B cell (primary cell): Measurements from ENCODE around the gene PHACTR1. TPM values are rescaled to one million over a fixed set of nuclear protein-coding genes. Genes with fewer than 3 reads are reported as not detected.
A peak's percentile ranks its signal among the peaks of the same experiment; 100 is the strongest.

ENCODE experiments used
- ATAC-seq: fragments of 200-7000 bp; cut with Tn5 transposase; one replicate; pipeline ENCODE4 v1.10.0; 2021; ENCODE audit warnings: low read depth, mild to moderate bottlenecking, moderate number of reproducible peaks, moderate library complexity
- CTCF ChIA-PET: fragments of 350-600 bp; sonication (Branson Sonifier 250); formaldehyde crosslinking; loops from one replicate; lab custom pipeline; 2021; ENCODE audit warnings: antibody characterized with exemption, inconsistent platforms; lab: Charles Lee
- POLR2A ChIA-PET: fragments of 350-600 bp; sonication (Branson Sonifier 250); formaldehyde crosslinking; loops from one replicate; lab custom pipeline; 2021; ENCODE audit warnings: antibody characterized with exemption; lab: Charles Lee
- DNase-seq: peaks from one replicate; pipeline ENCODE4 v3.0.0; 2013
- H2AFZ ChIP-seq: 2 replicates; pipeline ENCODE4 v1.6.1; 2012; ENCODE audit warnings: mild to moderate bottlenecking, low read depth, low read length; ENCODE audit not compliant: insufficient read depth, poor library complexity, severe bottlenecking
- H3K27ac ChIP-seq, 2 donors: 1 replicate in 1 of 2; 2 replicates in 1 of 2; pipeline ENCODE4 v1.5.1; 2012 to 2013; ENCODE audit warnings: low read length in 2 of 2, mild to moderate bottlenecking in 2 of 2, moderate library complexity in 1 of 2
- H3K27me3 ChIP-seq, 4 experiments: fragments of 200-600 bp in 1 of 4; sonication (generic) in 1 of 4; replicated peaks in 1 of 4; 1 replicate in 2 of 4; 2 replicates in 2 of 4; pipeline versions ENCODE4 v1.6.1 to v1.7.0; 2013 to 2016; ENCODE audit warnings: low read length in 3 of 4, mild to moderate bottlenecking in 2 of 4, mixed read lengths in 1 of 4, moderate library complexity in 1 of 4; ENCODE audit not compliant: insufficient read depth in 4 of 4, control insufficient read depth in 3 of 4; ENCODE audit errors: control extremely low read depth in 1 of 4
- H3K36me3 ChIP-seq, 2 experiments: replicated peaks in 1 of 2; 1 replicate in 1 of 2; 2 replicates in 1 of 2; pipeline versions ENCODE4 v1.6.1 to v1.7.1; 2013; ENCODE audit warnings: low read length in 1 of 2; ENCODE audit not compliant: insufficient read depth in 2 of 2, control insufficient read depth in 1 of 2; ENCODE audit errors: control extremely low read depth in 1 of 2, extremely low read depth in 1 of 2
- H3K4me1 ChIP-seq, 2 donors: fragments of 200-600 bp in 1 of 2; sonication (generic) in 1 of 2; 1 replicate in 1 of 2; 2 replicates in 1 of 2; pipeline versions ENCODE4 v1.5.1 to v1.6.1; 2013 to 2017; ENCODE audit warnings: low read length in 2 of 2; ENCODE audit not compliant: control insufficient read depth in 2 of 2, insufficient read depth in 2 of 2
- H3K4me2 ChIP-seq: replicated peaks from 2 replicates; pipeline ENCODE3; 2012; ENCODE audit warnings: mild to moderate bottlenecking, low read depth, low read length; ENCODE audit not compliant: poor library complexity, severe bottlenecking
- H3K4me3 ChIP-seq, 5 experiments: fragments of 200-600 bp in 1 of 5; sonication (generic) in 1 of 5; 1 replicate in 3 of 5; 2 replicates in 2 of 5; pipeline versions ENCODE4 v1.5.1 to v1.7.0; 2011 to 2016; ENCODE audit warnings: low read length in 4 of 5, mild to moderate bottlenecking in 4 of 5, low read depth in 2 of 5, control low read depth in 1 of 5, moderate library complexity in 1 of 5; ENCODE audit not compliant: insufficient read depth in 1 of 5; ENCODE audit errors: control extremely low read depth in 1 of 5, extremely low read depth in 1 of 5
- H3K79me2 ChIP-seq: fragments of 200-600 bp; sonication (generic); one replicate; pipeline ENCODE4 v1.6.0; 2016; ENCODE audit warnings: low read length; ENCODE audit not compliant: control insufficient read depth, insufficient read depth
- H3K9ac ChIP-seq: fragments of 200-600 bp; sonication (generic); 2 replicates; pipeline ENCODE4 v1.6.1; 2017; ENCODE audit warnings: mild to moderate bottlenecking, low read length, moderate library complexity
- H3K9me3 ChIP-seq, 3 donors: one replicate each; pipeline versions ENCODE4 v1.6.1 to v1.7.1; 2013; ENCODE audit warnings: low read length in 2 of 3; ENCODE audit not compliant: control insufficient read depth in 2 of 3, insufficient read depth in 1 of 3; ENCODE audit errors: control extremely low read depth in 1 of 3
- H4K20me1 ChIP-seq: 2 replicates; pipeline ENCODE4 v1.6.0; 2012; ENCODE audit warnings: mild to moderate bottlenecking, low read length; ENCODE audit not compliant: insufficient read depth, control insufficient read depth, poor library complexity, severe bottlenecking
- H3K27ac Mint-ChIP-seq: one replicate; pipeline ENCODE4 v1.8.0; 2021; ENCODE audit warnings: mixed read lengths
- H3K27me3 Mint-ChIP-seq: one replicate; pipeline ENCODE4 v1.8.0; 2021; ENCODE audit warnings: mixed read lengths
- H3K4me1 Mint-ChIP-seq: one replicate; pipeline ENCODE4 v1.8.0; 2021; ENCODE audit warnings: mixed read lengths
- H3K4me3 Mint-ChIP-seq: one replicate; pipeline ENCODE4 v1.8.0; 2021; ENCODE audit warnings: mixed read lengths
- H3K9me3 Mint-ChIP-seq: one replicate; pipeline ENCODE4 v1.8.0; 2022; ENCODE audit warnings: mixed read lengths; ENCODE audit not compliant: insufficient read depth
- CTCF ChIP-seq: fragments of 200-600 bp; IDR thresholded peaks from one replicate; pipeline ENCODE4 v1.8.0; 2022; ENCODE audit warnings: antibody characterized with exemption, mild to moderate bottlenecking
- EZH2 ChIP-seq: IDR thresholded peaks from 2 replicates; pipeline ENCODE4 v1.6.1; 2012; ENCODE audit warnings: borderline replicate concordance, low read depth, mild to moderate bottlenecking, moderate library complexity, low read length; ENCODE audit not compliant: insufficient read depth, poor library complexity, severe bottlenecking
- WGBS: methylation state at CpG from one replicate; pipeline ENCODE4 v1.1.5; 2013; ENCODE audit warnings: missing lambda C conversion rate; ENCODE audit not compliant: insufficient coverage; 5-methylcytosine and 5-hydroxymethylcytosine counted together
- intact Hi-C: fragments of 100-400 bp; cut with micrococcal nuclease; formaldehyde crosslinking; loops from one replicate; pipeline ENCODE4 v1.10.0; 2022
- polyA plus RNA-seq: library from polyadenylated mRNA; depleted of rRNA; stranded (reverse); fragments of >200 nt; gene quantifications from 2 replicates; pipeline ENCODE4 v1.2.3, GENCODE V29; 2012
- total RNA-seq, 2 donors: library from RNA; stranded (reverse); fragments of 120-200 nt in 1 of 2; gene quantifications; 1 replicate in 1 of 2; 2 replicates in 1 of 2; pipeline versions ENCODE4 v1.2.3 to v1.2.4, GENCODE V29; 2013 to 2022

PHACTR1 gene
- total and polyA plus RNA-seq, 2 donors (not counting 1 experiment from before 2014, with no cell fraction given), result 30.2 to 129 TPM

- Histone ChIP-seq H3K4me2 (no peak overlapping the region), H3K79me2 (no peaks in the 10 kb centered on the region), H3K4me3 (no peak overlapping the region), H3K9ac (no peak overlapping the region), H3K9me3 (no peaks in the 10 kb centered on the region), H3K36me3 (no peaks in the 10 kb centered on the region), H3K4me1 (no peaks in the 10 kb centered on the region), H3K27ac (no peak overlapping the region), H3K27me3 (peaks cover 0 to 6% (median 3%) of the 10 kb centered on the region in 4 experiments), H4K20me1 (no peaks in the 10 kb centered on the region), H2AFZ (no peak overlapping the region)
- intact Hi-C loops, result no loop called here
- Mint-ChIP-seq H3K4me1 (peaks cover 3% of the 10 kb centered on the region), H3K9me3 (no peaks in the 10 kb centered on the region), H3K27me3 (peaks cover 27% of the 10 kb centered on the region), H3K4me3 (no peak overlapping the region), H3K27ac (no peak overlapping the region)
- WGBS, result 42% methylated on average over 4 of the region's 6 CpGs
- POLR2A ChIA-PET, result no interaction called here
- TF ChIP-seq EZH2 (no peak), CTCF (no peak)
- ATAC-seq, result no peak
- CTCF ChIA-PET, result no interaction called here
- DNase-seq, result no peak
Measured at GRCh38 chr6:13032566-13032965, 316.0 kb downstream of the PHACTR1 start.

DNA sequence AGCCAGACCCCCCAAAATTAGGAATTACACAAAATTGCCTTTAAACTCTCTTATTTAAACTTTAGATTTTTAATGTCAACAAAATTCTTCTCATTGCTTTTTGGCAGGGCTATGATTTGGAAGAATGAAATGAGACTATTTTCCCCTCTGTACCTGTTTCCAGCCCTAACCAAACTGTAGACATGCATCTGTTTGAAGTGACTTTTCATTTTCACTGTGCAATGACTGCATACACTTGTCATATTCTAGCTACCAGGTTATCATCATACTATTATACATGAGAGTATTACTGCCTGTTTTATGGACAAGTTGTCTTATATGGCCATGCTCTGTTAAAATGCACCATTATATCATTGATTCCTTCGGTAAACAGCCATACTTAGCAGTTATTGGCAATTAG is 316.6 kb downstream of the PHACTR1 start:
- Mint-ChIP-seq H3K4me1 (peaks cover 3% of the 10 kb centered on the region), H3K27ac (no peak overlapping the region), H3K4me3 (no peak overlapping the region), H3K27me3 (peaks cover 29% of the 10 kb centered on the region), H3K9me3 (no peaks in the 10 kb centered on the region)
- intact Hi-C loops, result no loop called here
- H3K27me3 ChIP-seq, result peaks cover 0 to 8% (median 3%) of the 10 kb centered on the region in 4 experiments
- H3K36me3 ChIP-seq, result no peaks in the 10 kb centered on the region
- no peaks in the 10 kb centered on the region for H4K20me1 ChIP-seq
- no peak overlapping the region for H3K4me3 ChIP-seq
- H3K9me3 ChIP-seq, result no peaks in the 10 kb centered on the region
- H3K27ac ChIP-seq, result no peak overlapping the region
- DNase-seq, result no peak
- no peak for ATAC-seq
- no peaks in the 10 kb centered on the region for H3K4me1 ChIP-seq
- H2AFZ ChIP-seq, result peak overlapping the region; percentile 19
- no peaks in the 10 kb centered on the region for H3K79me2 ChIP-seq
- H3K9ac ChIP-seq, result no peak overlapping the region
- CTCF ChIA-PET, result no interaction called here
- no peak for TF ChIP-seq CTCF
- TF ChIP-seq EZH2, result no peak
- POLR2A ChIA-PET, result no interaction called here
- WGBS, result no CpG with 5 or more reads among the region's 1 CpG
- no peak overlapping the region for H3K4me2 ChIP-seq
